Stimulated activated CD8-positive, alpha-beta memory T cell treated with anti-CD3 and anti-CD28 coated beads, Interleukin-2, amount 100 ng/mL, for 48 hours (primary cell): ENCODE measurements around the gene TMA7.

Experiments used
- DNase-seq, 2 donors: peaks; one replicate each; pipeline ENCODE4 v3.0.0-alpha.2; 2020; ENCODE audit warnings: low read depth in 2 of 2

The TMA7 gene

GRCh38 chr3:48409291-48410201 is 30.5 kb upstream of the TMA7 start:
- DNase-seq = no peak

- no peak for DNase-seq
Measured at GRCh38 chr3:48410205-48411040, 29.6 kb upstream of the TMA7 start.

- no peak for DNase-seq
Measured at GRCh38 chr3:48411041-48411588, 28.9 kb upstream of the TMA7 start.

- DNase-seq = no peak
Measured at GRCh38 chr3:48411606-48412374, 28.3 kb upstream of the TMA7 start.

GRCh38 chr3:48412375-48413001 is 27.6 kb upstream of the TMA7 start:
- DNase-seq = no peak

GRCh38 chr3:48413086-48413485 is 27.0 kb upstream of the TMA7 start:
- DNase-seq = no peak

- no peak for DNase-seq
Measured at GRCh38 chr3:48413611-48414010, 26.4 kb upstream of the TMA7 start.

- DNase-seq = no peak
Measured at GRCh38 chr3:48414376-48415250, 25.4 kb upstream of the TMA7 start.

- DNase-seq = no peak
Measured at GRCh38 chr3:48415251-48415953, 24.7 kb upstream of the TMA7 start.

GRCh38 chr3:48416091-48416505 is 24.0 kb upstream of the TMA7 start:
- DNase-seq = no peak

- DNase-seq = no peak
Measured at GRCh38 chr3:48416546-48416945, 23.5 kb upstream of the TMA7 start.

GRCh38 chr3:48417529-48418108 is 22.4 kb upstream of the TMA7 start:
- DNase-seq = no peak

GRCh38 chr3:48418140-48418539 is 21.9 kb upstream of the TMA7 start:
- no peak for DNase-seq

- no peak for DNase-seq
Measured at GRCh38 chr3:48418651-48419050, 21.4 kb upstream of the TMA7 start.

GRCh38 chr3:48419149-48419548 is 20.9 kb upstream of the TMA7 start:
- no peak for DNase-seq

GRCh38 chr3:48419597-48419996 is 20.5 kb upstream of the TMA7 start:
- no peak for DNase-seq

- no peak for DNase-seq
Measured at GRCh38 chr3:48420561-48420960, 19.5 kb upstream of the TMA7 start.

- no peak for DNase-seq
Measured at GRCh38 chr3:48422272-48422671, 17.8 kb upstream of the TMA7 start.

- no peak for DNase-seq
Measured at GRCh38 chr3:48422681-48423080, 17.4 kb upstream of the TMA7 start.
